SU-DHL-6 (cell line): ENCODE results near the gene NEK6.

ENCODE experiments used
- H2AFZ ChIP-seq: fragments of 200-600 bp; sonication (generic); 2 replicates; pipeline ENCODE4 v1.6.1; 2014; ENCODE audit warnings: low read depth, mild to moderate bottlenecking, moderate library complexity, mixed read lengths, antibody characterized with exemption, low read length; ENCODE audit not compliant: severe bottlenecking
- H3F3A ChIP-seq: fragments of 200-600 bp; shearing (Covaris generic); 2 replicates; pipeline ENCODE4 v1.6.0; 2016; ENCODE audit warnings: antibody characterized with exemption, mild to moderate bottlenecking; ENCODE audit not compliant: insufficient read depth
- H3K27ac ChIP-seq: fragments of 200-600 bp; sonication (generic); 2 replicates; pipeline ENCODE4 v1.5.1; 2016; ENCODE audit warnings: low read depth, mild to moderate bottlenecking, low read length, moderate library complexity, mixed read lengths
- H3K27me3 ChIP-seq: fragments of 200-600 bp; sonication (generic), shearing (Covaris generic); 2 replicates; pipeline ENCODE4 v1.6.0; 2014; ENCODE audit warnings: mild to moderate bottlenecking, low read length
- H3K36me3 ChIP-seq: fragments of 200-600 bp; sonication (generic); 2 replicates; pipeline ENCODE4 v1.6.1; 2014; ENCODE audit warnings: mild to moderate bottlenecking, low read length, mixed read lengths
- H3K4me2 ChIP-seq: fragments of 300-600, 200-600 bp; shearing (Covaris generic), sonication (generic); 2 replicates; pipeline ENCODE4 v1.6.0; 2014; ENCODE audit warnings: low read length, low read depth, mild to moderate bottlenecking; ENCODE audit not compliant: poor library complexity, severe bottlenecking
- H3K4me3 ChIP-seq: fragments of 200-600 bp; sonication (generic); 2 replicates; pipeline ENCODE4 v1.5.1; 2014; ENCODE audit warnings: antibody characterized with exemption, low read length, mild to moderate bottlenecking, mixed read lengths; ENCODE audit not compliant: insufficient read depth, poor library complexity, severe bottlenecking
- H3K79me2 ChIP-seq: fragments of 200-600 bp; sonication (generic); 2 replicates; pipeline ENCODE4 v1.6.1; 2014; ENCODE audit warnings: mild to moderate bottlenecking, low read length, moderate library complexity; ENCODE audit not compliant: insufficient read depth
- H3K9ac ChIP-seq: fragments of 200-600 bp; sonication (generic); 2 replicates; pipeline ENCODE4 v1.7.0; 2014; ENCODE audit warnings: mild to moderate bottlenecking, low read length
- H3K9me2 ChIP-seq: fragments of 200-600 bp; sonication (generic); replicated peaks from 2 replicates; pipeline ENCODE4 v1.6.1; 2014; ENCODE audit warnings: low read length; ENCODE audit not compliant: insufficient read depth
- H3K9me3 ChIP-seq: fragments of 200-600 bp; sonication (generic); 2 replicates; pipeline ENCODE4 v1.6.1; 2014; ENCODE audit warnings: low read length, mixed read lengths; ENCODE audit not compliant: insufficient read depth
- H4K20me1 ChIP-seq: fragments of 200-600 bp; sonication (generic); 2 replicates; pipeline ENCODE4 v1.6.1; 2014; ENCODE audit warnings: low read depth, mild to moderate bottlenecking, antibody characterized with exemption, low read length, moderate library complexity, mixed read lengths
- EZH2phosphoT487 ChIP-seq: fragments of 200-600 bp; sonication (generic), shearing (Covaris generic); conservative IDR thresholded peaks from 2 replicates; pipeline ENCODE4 v1.6.1; 2018; ENCODE audit warnings: mild to moderate bottlenecking, antibody characterized with exemption, low read length, moderate library complexity, mixed read lengths
- TF ChIP-seq, protein P1 (sequence below): fragments of 200-600 bp; sonication (generic); IDR thresholded peaks from one replicate; pipeline ENCODE4 v1.5.1; 2017; ENCODE audit warnings: antibody characterized with exemption, mild to moderate bottlenecking, low read length, moderate library complexity; ENCODE audit not compliant: insufficient read depth, poor library complexity, severe bottlenecking

Gene NEK6

DNA sequence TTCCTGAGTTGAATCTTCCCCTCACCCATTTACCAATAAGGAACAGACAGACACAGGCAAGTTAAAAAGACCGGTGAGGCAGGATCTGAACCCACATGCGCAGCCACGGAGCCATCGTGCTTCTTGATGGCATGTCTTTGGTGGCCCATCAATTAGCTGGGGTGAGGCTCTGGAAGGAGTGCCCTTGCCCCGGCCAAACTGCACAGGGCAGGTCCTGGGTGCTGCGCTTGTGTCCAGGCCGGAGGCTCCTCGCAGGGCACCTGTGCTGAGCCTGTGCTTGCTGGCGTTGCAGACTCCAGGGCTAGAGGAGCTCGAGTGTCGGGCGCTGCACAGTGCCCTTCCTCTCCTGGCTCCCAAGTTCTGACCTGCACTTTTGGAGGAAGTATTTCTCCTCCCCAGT lies 91.1 kb downstream of the NEK6 start:
- Histone ChIP-seq H3K9ac (no peak overlapping the region), H3F3A (peaks cover 29% of the 10 kb centered on the region), H3K36me3 (peaks cover 20% of the 10 kb centered on the region; the same call in 1 of the 2 replicates)

DNA sequence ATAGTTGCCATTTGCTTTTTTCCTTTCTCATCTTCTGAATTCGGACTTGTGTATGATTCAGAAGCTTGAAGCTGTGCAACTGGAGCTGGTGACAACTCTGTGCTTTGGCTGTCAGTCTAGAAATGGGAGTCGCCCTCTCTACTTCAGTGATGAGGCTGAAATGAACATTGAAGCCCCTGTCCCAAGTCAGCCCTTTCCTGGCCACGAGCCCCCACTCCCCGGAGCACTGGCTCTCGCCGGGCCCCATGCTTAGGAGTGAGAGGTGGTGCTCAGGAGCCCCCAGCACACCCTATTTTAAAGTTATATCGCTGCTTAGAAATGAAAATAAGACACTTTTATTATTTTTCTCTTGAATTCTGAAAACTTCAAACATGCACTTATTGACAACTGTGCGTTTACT lies 91.5 kb downstream of the NEK6 start:
- Histone ChIP-seq H3K9me2 (no peaks in the 10 kb centered on the region), H3K36me3 (peaks cover 20% of the 10 kb centered on the region; the same call in 1 of the 2 replicates), H3K4me3 (no peak overlapping the region), H4K20me1 (no peaks in the 10 kb centered on the region), H2AFZ (no peak overlapping the region), H3K9ac (no peak overlapping the region), H3K79me2 (no peaks in the 10 kb centered on the region; the same call in 1 of the 2 replicates), H3K27ac (no peak overlapping the region), H3K9me3 (no peaks in the 10 kb centered on the region), H3K27me3 (no peaks in the 10 kb centered on the region), H3K4me2 (no peak overlapping the region), H3F3A (peaks cover 34% of the 10 kb centered on the region)
- TF ChIP-seq, protein P1, sequence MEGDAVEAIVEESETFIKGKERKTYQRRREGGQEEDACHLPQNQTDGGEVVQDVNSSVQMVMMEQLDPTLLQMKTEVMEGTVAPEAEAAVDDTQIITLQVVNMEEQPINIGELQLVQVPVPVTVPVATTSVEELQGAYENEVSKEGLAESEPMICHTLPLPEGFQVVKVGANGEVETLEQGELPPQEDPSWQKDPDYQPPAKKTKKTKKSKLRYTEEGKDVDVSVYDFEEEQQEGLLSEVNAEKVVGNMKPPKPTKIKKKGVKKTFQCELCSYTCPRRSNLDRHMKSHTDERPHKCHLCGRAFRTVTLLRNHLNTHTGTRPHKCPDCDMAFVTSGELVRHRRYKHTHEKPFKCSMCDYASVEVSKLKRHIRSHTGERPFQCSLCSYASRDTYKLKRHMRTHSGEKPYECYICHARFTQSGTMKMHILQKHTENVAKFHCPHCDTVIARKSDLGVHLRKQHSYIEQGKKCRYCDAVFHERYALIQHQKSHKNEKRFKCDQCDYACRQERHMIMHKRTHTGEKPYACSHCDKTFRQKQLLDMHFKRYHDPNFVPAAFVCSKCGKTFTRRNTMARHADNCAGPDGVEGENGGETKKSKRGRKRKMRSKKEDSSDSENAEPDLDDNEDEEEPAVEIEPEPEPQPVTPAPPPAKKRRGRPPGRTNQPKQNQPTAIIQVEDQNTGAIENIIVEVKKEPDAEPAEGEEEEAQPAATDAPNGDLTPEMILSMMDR, result no peak
- TF ChIP-seq EZH2phosphoT487, result no peak

More for the DNA sequence above, 91.1 kb downstream of the NEK6 start:
- no peaks in the 10 kb centered on the region for H4K20me1 ChIP-seq
- no peaks in the 10 kb centered on the region for H3K27me3 ChIP-seq
- no peaks in the 10 kb centered on the region for H3K9me3 ChIP-seq
- TF ChIP-seq, protein P1, result no peak
- no peak for TF ChIP-seq EZH2phosphoT487
- no peak overlapping the region for H2AFZ ChIP-seq
- no peak overlapping the region for H3K4me2 ChIP-seq
- H3K79me2 ChIP-seq, result no peaks in the 10 kb centered on the region; the same call in 1 of the 2 replicates
- H3K9me2 ChIP-seq, result no peaks in the 10 kb centered on the region
- no peak overlapping the region for H3K27ac ChIP-seq
- no peak overlapping the region for H3K4me3 ChIP-seq

DNA sequence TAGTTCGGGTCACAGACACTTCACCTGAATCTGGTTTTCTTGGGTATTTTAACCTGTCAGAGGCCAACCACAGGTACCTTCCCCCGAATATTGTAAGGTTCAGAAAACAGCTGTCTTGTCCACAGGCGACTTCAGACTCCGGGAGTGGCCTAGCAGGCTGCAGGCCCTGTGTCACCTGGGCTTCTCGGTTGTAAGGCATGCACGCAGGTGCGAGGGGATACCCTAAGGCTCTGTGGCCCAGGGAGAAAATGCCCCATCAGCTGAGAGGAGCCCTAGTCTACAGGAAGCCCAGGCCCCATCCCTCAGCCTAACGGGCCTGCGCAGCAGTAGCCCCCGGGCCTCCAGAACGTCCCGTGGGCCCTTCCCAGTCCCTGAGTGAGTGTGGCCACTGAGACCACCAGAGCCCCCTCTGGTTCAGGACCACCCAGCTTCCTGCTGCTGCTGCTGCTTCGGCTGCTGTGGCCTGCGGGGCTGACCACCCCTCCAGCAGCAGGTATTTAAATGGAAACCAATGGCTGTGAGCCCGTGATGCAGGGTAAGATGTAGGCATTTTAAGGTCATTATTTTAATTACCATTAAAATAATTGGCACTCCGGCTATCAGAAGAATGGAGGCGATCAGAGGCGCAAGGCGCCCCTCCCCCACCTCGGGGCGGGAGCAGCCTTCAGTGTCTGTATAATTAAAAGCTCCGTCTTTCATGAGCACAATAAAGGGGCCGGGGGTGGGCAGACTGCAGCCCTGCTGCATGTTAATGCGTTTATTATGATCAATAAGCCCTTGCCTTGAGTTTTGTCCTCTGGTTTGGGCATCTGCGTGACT lies 92.1 kb downstream of the NEK6 start:
- Histone ChIP-seq H3K27me3 (no peaks in the 10 kb centered on the region), H4K20me1 (no peaks in the 10 kb centered on the region), H3K9me3 (no peaks in the 10 kb centered on the region), H3K9me2 (no peaks in the 10 kb centered on the region), H3F3A (peaks cover 36% of the 10 kb centered on the region), H3K4me3 (no peak overlapping the region), H2AFZ (no peak overlapping the region), H3K27ac (no peak overlapping the region), H3K79me2 (no peaks in the 10 kb centered on the region; the same call in 1 of the 2 replicates), H3K9ac (no peak overlapping the region), H3K4me2 (no peak overlapping the region), H3K36me3 (peaks cover 20% of the 10 kb centered on the region; the same call in 1 of the 2 replicates)
- TF ChIP-seq, protein P1, result no peak
- TF ChIP-seq EZH2phosphoT487, result no peak
